Left lung (tissue), 10 donors: ENCODE measurements around the gene BAZ1A. TPM values are rescaled to one million over a fixed set of nuclear protein-coding genes. Genes with fewer than 3 reads are reported as not detected.

ENCODE experiments used
- ATAC-seq: fragments of 200-7000 bp; cut with Tn5 transposase; one replicate; pipeline ENCODE4 v1.9.1; 2020; ENCODE audit warnings: moderate library complexity
- DNase-seq, 4 donors: peaks; one replicate each; pipeline ENCODE4 v3.0.0-alpha.2; 2013 to 2020
- H3K27ac ChIP-seq, 2 donors: fragments of 200-600 bp; sonication (generic) in 1 of 2; one replicate each; pipeline versions ENCODE4 v1.5.0 to v1.8.0; 2020 to 2021
- H3K27me3 ChIP-seq, 2 donors: fragments of 200-600 bp; sonication (generic) in 1 of 2; one replicate each; pipeline versions ENCODE4 v1.5.0 to v1.8.0; 2020 to 2021
- H3K36me3 ChIP-seq, 2 donors: fragments of 200-600 bp; sonication (generic) in 1 of 2; one replicate each; pipeline versions ENCODE4 v1.5.0 to v1.8.0; 2020 to 2021
- H3K4me1 ChIP-seq, 2 donors: fragments of 200-600 bp; one replicate each; pipeline ENCODE4 v1.8.0; 2021
- H3K4me3 ChIP-seq, 2 donors: fragments of 200-600 bp; sonication (generic) in 1 of 2; one replicate each; pipeline versions ENCODE4 v1.5.0 to v1.8.0; 2020 to 2021; ENCODE audit warnings: mild to moderate bottlenecking in 1 of 2
- H3K9me3 ChIP-seq, 2 donors: fragments of 200-600 bp; sonication (generic) in 1 of 2; one replicate each; pipeline versions ENCODE4 v1.5.0 to v1.8.0; 2020 to 2021
- CTCF ChIP-seq, 2 donors: fragments of 200-600 bp; sonication (generic) in 1 of 2; IDR thresholded peaks; one replicate each; pipeline versions ENCODE4 v1.5.0 to v1.8.0; 2021; ENCODE audit warnings: antibody characterized with exemption in 2 of 2
- intact Hi-C, 2 donors: fragments of 100-400 bp; cut with DNase I; formaldehyde crosslinking; loops; one replicate each; pipeline versions ENCODE4 v1.11.2 to v1.14.2; 2022
- polyA plus RNA-seq, 6 donors: library from polyadenylated mRNA; unstranded; fragments of 120-200 nt; gene quantifications; one replicate each; pipeline ENCODE4 v1.2.1, GENCODE V29; 2013; ENCODE audit not compliant: insufficient read length in 6 of 6
- total RNA-seq, 2 donors: library from RNA; stranded (reverse); fragmentation: NEBNext Ultra II Directional; extraction: Animal tissue kit (Norgen Biotek cat#: 25700); gene quantifications; one replicate each; pipeline ENCODE4 v1.2.1, GENCODE V29; 2021
- donor health status: DM: no; HTN: yes; CAD: no.
- donor health status: DM: no; HTN: no; CAD: no.

The BAZ1A gene
- total and polyA plus RNA-seq, 8 donors = 30.4 to 50.4 (median 33.9) TPM

- no peaks in the 10 kb centered on the region for H3K27me3 ChIP-seq
- no peaks in the 10 kb centered on the region for H3K4me1 ChIP-seq
- TF ChIP-seq CTCF (IDR thresholded peaks at IDR 0.05) = no peak
- ATAC-seq = no peak
- H3K27ac ChIP-seq = no peak overlapping the region
- intact Hi-C loops = no loop called here
- peaks cover 0 to 86% of the 10 kb centered on the region in 2 donors for H3K36me3 ChIP-seq
- H3K4me3 ChIP-seq = no peak overlapping the region
- H3K9me3 ChIP-seq = no peaks in the 10 kb centered on the region
- DNase-seq = no peak
Measured at GRCh38 chr14:34766060-34766459, 109.1 kb downstream of the BAZ1A start.

- no peak for ATAC-seq
- Histone ChIP-seq H3K4me1 (no peaks in the 10 kb centered on the region), H3K27ac (no peak overlapping the region), H3K27me3 (no peaks in the 10 kb centered on the region), H3K9me3 (no peaks in the 10 kb centered on the region), H3K36me3 (peaks cover 0 to 92% of the 10 kb centered on the region in 2 donors), H3K4me3 (no peak overlapping the region)
- TF ChIP-seq CTCF (IDR thresholded peaks at IDR 0.05) = no peak
- intact Hi-C loops = no loop called here
- no peak for DNase-seq
Measured at GRCh38 chr14:34755215-34755614, 119.9 kb downstream of the BAZ1A start.

- Histone ChIP-seq H3K4me3 (no peak overlapping the region), H3K4me1 (no peaks in the 10 kb centered on the region), H3K36me3 (peaks cover 0 to 87% of the 10 kb centered on the region in 2 donors), H3K27ac (no peak overlapping the region), H3K27me3 (no peaks in the 10 kb centered on the region), H3K9me3 (no peaks in the 10 kb centered on the region)
- intact Hi-C loops = no loop called here
- ATAC-seq = no peak
- no peak for TF ChIP-seq CTCF (IDR thresholded peaks at IDR 0.05)
- no peak for DNase-seq
Measured at GRCh38 chr14:34754687-34755086, 120.5 kb downstream of the BAZ1A start.

- intact Hi-C loops = no loop called here
- ATAC-seq (no peak), DNase-seq (no peak)
- no peak for TF ChIP-seq CTCF (IDR thresholded peaks at IDR 0.05)
- Histone ChIP-seq H3K36me3 (peaks cover 0 to 46% of the 10 kb centered on the region in 2 donors), H3K27me3 (no peaks in the 10 kb centered on the region), H3K4me3 (no peak overlapping the region), H3K27ac (no peak overlapping the region), H3K4me1 (no peaks in the 10 kb centered on the region), H3K9me3 (no peaks in the 10 kb centered on the region)
Measured at GRCh38 chr14:34750670-34751069, 124.5 kb downstream of the BAZ1A start.

GRCh38 chr14:34750233-34750632 lies 124.9 kb downstream of the BAZ1A start:
- TF ChIP-seq CTCF (IDR thresholded peaks at IDR 0.05) = no peak
- H3K9me3 ChIP-seq = no peaks in the 10 kb centered on the region
- intact Hi-C loops = no loop called here
- no peak overlapping the region for H3K27ac ChIP-seq
- H3K36me3 ChIP-seq = peaks cover 0 to 42% of the 10 kb centered on the region in 2 donors
- ATAC-seq (no peak), DNase-seq (no peak)
- no peaks in the 10 kb centered on the region for H3K27me3 ChIP-seq
- H3K4me3 ChIP-seq = no peak overlapping the region
- no peaks in the 10 kb centered on the region for H3K4me1 ChIP-seq
